Fibroblast of skin of left quadriceps (primary cell): Measurements from ENCODE around the gene PRDM1.
"Not testable (repeated sequence)": the region's sequence is repeated elsewhere in the genome, so short reads cannot be mapped to it uniquely, and the experiment has no call there.

Experiments
- DNase-seq, 2 experiments: peaks; one replicate each; pipeline ENCODE4 v3.0.0-alpha.2; 2013; ENCODE audit warnings: low read depth in 2 of 2

PRDM1 gene

DNA sequence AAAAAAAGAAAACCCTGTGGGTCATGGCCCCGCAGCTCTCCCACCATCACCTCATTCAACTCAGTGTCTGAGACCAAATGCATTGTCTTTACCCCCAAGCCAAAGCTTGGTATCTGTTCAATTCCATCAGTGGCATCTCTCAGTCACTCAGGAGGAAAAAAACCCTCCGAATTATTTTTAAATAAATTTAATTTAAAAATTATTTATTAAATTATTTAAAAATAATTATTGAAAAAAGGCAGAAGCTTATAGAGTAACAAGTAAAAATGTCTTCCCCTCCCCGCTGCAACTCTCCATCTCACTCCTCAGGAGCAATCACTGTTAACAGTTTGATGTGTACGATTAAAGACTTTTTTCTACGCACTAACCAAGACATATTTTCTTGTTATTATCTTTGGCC lies 50.7 kb downstream of the PRDM1 start:
- no peak for DNase-seq

DNA sequence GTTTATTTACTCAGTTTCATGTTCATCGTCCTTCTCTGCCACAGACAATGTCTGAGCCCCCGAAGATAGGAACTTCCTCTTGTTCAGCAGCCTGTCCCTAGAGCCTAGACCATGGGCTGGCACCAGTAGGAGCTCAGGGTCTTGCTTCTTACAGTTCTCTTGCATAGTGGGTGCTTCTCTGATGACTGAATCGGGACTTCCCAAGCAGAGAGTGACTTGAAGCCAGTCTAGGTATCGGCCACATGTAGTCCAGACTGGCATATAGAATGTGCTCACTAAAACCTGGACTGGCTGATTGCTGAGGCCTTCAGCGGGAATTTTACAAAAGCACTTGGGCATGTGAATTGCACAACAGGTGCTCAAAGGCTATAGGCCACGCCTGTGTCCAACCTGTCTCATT lies 52.0 kb downstream of the PRDM1 start:
- no peak for DNase-seq

DNA sequence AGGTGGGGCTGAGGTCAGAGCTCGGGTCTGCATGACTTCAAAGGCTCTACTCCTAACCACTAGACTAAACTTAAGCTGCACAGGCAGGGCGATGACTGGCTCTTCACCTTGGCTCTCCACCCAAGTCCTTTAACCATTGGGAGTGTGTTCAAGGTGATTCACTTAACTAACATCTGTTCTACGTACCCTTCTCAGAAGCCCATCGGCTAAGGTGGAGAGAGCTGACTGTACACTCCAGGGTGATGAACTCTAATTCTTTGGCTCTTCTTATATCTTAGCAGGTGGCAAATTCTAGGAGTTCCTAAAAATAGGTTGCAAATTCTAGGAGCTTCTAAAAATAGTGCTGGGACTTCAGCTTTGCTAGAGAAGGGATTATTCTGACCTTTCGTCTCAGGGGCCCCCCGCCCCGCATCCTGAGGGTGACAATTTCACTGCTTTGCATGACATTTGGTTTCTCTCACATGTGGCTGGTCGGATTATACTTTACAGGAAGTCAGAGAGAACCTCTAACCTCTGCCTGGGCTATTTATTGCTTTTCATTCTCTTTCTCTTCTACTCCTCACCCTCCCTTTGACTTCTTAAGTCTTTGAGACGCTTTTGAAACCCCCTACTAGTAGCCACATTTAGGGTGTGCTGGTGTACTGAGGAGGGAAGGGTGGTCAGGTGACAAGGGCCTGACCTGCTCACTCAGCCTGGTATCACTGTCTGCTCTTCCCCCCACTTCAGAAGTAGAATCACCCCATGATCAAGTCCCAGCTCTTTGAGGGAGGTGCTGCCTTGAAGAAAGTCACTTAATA lies 55.5 kb downstream of the PRDM1 start:
- no peak for DNase-seq

DNA sequence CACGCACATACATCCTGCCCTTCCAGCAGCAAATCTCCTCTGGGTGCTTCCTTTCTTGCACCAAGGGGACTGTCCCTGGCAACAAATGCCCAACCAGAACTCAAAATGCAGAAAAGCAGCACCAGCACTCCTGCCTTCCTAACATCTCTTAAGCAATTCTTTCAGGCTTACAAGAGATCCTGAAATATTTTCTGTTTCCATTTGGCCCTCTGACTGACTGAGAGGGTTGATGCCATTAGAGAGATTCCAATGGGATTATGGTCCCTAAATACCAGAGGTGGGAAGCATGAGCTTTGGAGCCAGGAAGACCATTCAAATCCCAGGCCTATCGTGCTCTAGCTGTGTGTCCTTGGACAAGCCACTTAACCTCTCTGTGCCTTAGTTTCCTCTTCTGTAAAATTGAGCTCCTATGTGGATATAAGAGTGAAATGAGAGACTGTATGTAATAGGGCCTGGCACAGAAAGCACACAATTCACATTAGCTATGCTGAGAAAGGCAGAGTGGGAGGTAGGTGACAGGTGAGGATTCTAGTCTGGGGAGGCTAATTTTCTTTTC lies 56.8 kb downstream of the PRDM1 start:
- DNase-seq = no peak

DNA sequence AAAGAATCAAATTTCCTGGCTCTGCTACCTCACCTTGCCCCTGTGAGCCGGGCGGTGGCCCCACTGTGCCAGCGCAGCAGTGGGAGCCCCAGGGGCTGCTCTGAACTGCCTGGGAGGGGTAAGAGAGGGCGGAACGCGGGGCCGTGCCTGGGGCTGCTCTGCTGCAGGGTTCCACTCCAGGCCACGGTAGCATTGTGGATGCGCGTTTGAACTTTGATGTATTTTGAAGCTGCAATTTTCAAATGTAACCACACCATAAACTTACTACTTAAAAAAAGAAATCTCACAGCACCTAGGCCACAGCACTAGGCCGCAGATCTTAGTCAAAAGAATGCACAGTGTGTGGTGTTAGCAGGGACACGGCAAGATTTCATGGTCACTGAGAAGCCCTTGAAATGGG lies 57.5 kb downstream of the PRDM1 start:
- DNase-seq = no peak

DNA sequence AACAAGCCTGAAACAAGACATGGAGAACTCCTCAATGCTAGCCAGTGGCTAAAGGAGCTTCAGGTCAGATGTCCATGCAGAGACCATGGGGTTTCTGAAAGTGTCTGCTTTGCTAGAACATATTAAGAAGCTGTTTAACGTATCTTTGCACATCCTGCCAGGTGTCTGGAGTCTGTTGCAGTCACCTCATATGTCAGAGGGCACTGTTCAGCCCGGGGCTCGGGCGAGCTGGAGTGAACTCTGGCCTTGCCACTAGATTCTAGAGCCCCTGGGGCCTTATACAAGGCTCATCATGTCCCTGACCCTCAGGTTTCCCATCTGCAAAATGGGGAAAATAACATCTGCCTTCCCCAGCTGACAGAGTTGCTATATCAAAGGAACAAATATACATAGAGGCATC lies 59.0 kb downstream of the PRDM1 start:
- DNase-seq = no peak

DNA sequence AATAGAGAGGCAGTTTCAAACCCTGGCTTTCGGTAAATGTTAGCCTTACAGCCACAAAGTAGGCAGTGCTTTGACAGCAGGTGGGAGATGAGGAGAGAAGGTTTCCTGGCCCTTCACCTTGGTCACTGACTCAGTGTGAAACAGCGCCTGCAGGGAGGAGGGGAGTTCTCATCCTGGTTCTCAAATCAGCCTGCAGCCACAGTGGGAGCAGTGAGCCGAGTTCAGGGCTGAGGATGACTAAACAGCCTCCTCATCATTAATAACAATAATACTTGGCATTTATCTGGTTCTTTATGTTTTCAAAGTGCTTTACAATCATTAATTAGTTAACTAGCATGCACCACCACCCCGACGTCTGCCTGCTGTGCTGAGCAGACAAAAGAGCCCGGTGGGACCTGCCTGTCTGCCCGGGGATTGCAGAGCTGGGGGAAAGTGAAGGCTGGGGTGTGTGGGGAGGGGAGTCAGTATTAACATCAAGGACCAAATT lies 59.6 kb downstream of the PRDM1 start:
- no peak for DNase-seq

DNA sequence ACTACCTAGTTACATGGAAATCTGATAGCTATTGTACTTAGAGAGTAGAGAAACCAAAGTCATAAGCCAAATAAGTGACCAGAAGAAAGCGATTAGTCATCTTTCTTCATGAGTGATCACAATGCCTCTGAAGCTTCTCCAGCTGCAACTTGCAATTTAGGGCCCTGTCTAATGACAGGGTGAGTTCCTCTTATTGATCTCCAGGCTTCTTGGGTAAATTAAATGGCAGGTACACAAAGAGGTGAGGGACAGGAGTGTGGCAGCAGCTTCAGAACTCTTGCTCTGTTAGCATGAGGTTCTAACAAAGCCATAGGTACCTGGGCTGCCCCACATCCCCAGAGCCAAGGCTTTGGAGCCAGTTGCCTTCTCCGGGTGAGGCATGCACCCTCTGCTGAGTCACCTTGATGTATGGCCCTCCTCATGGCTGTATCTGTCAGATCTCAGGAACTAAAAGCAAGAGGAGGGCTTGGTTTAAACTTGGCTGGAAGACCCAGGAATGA lies 60.8 kb downstream of the PRDM1 start:
- DNase-seq = no peak

DNA sequence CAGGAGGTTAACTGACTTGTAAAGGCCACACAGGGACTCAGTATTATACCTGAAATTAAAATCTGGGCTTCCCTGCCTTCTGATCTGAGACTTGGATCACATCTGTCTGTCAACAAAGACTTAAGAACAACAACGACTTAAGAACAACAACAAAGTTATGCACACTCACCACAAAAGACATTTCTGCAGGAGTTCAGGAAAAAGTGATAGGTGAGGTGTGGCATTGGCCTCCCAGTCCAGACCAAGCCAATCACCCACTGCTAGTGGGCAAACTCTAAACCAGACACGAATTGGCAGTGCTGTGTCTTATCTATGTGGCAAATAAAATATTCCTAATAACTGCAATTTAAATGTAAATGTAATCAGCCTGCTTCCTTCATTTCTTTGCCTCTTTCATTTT lies 61.3 kb downstream of the PRDM1 start:
- DNase-seq = no peak

DNA sequence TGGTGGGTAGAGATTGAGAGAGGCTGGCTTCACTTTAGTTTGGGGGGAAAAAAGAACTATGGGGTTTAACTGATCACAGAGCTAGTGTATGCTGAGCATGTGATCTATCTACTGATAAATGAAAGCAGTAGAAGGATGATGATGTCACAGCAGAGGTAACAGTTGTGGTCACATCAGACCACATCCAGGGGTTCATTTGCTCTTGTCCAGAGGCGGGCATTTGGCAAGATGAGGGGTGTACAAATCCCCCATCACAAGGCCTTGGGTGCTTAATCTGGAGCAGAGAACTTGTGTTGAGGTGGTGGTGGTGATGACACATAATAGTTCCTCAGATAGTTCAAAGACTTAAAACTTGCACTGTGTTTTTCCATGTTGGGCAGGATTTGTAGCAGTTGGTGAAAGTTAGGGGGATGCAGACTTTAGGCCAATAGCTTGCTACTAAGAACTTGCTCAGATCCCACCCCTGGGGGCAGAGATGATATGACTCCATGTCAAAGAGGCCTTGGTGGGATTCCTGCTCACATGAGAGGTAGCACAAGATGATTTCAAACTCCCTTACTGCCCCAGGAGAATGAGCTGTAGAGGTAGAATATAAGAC lies 63.4 kb downstream of the PRDM1 start:
- DNase-seq = no peak

DNA sequence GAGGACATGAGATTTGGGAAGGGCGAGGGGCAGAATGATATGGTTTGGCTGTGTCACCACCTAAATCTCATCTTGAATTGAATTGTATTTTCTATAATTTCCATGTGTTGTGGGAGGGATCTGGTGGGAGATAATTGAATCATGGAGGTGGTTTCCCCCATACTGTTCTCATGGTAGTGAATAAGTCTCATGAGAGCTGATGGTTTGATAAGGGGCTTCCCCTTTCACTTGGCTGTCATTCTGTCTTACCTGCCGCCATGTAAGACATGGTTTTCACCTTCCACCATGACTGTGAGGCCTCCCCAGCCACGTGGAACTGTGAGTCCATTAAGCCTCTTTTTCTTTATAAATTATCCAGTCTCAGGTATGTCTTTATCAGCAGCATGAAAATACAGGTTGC lies 66.3 kb downstream of the PRDM1 start:
- not testable (repeated sequence) for DNase-seq

DNA sequence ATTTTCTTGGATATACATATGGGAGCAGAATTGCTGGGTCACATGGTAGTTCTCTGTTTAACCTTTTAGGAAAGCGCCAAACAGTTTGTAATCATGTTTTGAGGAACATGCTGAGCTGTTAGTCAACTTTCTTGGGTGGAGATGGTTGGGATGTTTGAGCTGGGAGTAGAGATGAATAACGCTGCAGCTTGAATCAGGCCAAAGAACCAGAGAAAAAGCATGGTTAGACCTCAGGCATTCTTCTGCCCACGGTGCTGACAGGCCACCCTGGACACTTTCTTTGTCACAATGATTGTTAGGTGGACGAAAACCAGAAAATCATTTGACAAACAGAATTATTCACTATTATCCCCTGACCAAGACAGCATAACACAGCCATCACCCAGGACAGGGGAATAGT lies 66.8 kb downstream of the PRDM1 start:
- DNase-seq = no peak

DNA sequence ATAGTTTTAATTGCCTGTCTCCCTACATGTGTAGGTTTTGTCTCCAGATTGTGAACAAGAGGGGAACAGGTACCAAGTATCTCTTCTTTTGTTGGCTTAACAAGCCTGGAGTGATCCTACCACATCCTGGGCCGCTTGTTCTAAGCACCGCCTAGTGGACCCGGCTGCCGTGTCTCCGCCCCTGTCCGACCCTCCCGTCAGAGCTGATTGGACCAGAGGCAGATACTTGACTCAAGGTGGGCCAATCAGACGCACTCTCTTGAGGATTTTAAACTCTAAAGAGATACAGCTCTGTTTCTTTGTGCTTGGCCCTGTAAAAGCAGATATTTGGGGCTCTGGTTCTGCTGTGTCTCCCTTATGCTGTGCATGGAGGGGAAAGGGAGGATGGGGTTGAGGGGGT lies 68.2 kb downstream of the PRDM1 start:
- no peak for DNase-seq

DNA sequence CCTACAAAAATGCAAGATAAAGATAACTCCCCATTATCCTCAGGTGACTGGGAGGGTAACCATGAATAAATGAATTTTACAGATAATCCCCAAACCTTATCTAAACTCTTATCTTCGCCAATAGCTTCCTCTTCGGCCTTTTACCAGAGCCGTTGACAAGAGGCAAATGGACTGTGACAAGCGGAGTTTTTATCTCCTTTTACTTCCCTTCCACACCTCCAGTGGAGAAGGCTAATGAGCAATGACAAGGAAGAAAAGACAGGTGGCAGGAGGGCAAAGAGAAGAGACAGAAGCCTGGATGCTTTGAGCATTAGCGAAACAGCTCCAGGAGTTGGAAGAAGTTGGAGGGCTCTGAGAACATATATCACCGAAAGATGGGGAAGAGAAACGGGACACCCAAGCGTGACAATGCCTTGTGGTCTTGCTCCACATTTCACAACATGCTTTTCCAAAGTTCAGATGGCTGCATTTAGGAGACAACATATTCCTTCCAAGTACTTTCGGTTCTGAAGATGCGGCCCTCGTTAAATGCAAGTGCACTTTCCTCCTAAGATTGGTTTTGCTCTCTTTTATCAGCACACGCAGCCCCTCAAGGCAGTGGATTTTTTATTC lies 69.2 kb downstream of the PRDM1 start:
- DNase-seq = peak in 1 of 2 experiments; percentile 23

DNA sequence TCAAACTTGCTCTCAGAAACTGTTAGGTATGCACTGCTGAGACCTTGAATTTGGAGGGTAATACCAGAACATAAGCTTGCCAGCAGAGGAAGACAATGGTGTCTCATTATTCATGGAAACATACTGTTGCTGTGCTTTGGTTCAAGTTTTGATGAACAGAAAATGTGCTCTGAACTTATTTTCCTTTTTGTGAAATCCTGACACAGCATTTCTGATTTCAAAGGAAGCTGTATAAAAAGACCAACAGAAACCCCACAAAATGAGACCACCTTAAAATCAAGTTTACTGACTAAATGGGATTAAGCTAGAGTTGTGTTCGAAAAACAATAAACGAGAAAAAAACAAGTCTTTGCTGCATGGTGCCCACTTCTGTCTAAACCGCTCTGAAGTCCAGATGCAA lies 70.3 kb downstream of the PRDM1 start:
- DNase-seq = no peak

DNA sequence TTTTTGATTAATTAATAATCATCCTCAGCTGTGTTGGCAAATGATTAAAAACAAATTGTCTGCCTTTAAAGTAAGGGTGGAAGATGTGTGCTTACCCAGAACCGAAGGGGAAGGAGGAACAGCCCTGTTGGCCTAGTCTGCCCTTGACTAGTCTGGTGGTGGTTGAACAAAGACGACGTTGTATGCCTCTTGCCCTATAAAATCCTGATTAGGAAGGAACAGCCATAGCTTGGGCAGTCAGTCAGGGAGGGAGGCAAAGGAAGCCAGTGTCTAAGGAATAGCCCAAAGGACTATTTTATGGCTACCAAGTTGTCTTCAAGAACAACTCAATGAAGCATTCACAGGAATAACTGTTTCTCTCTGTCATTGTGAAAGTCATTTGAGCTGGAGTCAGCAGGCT lies 70.7 kb downstream of the PRDM1 start:
- no peak for DNase-seq

DNA sequence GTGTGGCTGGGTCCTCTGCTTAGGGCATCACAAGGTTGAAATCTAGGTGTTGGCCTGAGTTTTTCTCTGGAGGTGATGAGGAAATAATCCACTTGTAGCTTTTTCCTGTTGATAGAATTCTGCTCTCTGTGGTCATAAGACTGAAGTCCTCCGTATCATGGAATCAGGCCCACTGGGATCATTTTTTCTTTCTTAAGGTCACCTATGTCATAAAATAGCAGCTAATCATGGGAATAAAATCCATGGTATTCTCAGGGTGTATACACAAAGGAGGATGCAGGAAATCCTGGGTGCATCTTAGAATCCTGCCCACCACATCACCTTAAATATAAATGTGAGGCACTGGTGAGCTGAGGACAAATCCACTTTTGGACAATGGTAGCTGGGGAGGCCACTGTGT lies 72.7 kb downstream of the PRDM1 start:
- DNase-seq = no peak
